IPS-NIHi7 (cell line): Measurements from ENCODE around the gene GNG2.

Experiments used
- DNase-seq: peaks from one replicate; pipeline ENCODE4 v3.0.0; 2012; ENCODE audit warnings: mixed read lengths; ENCODE audit errors: extremely low spot score

Gene GNG2

DNA sequence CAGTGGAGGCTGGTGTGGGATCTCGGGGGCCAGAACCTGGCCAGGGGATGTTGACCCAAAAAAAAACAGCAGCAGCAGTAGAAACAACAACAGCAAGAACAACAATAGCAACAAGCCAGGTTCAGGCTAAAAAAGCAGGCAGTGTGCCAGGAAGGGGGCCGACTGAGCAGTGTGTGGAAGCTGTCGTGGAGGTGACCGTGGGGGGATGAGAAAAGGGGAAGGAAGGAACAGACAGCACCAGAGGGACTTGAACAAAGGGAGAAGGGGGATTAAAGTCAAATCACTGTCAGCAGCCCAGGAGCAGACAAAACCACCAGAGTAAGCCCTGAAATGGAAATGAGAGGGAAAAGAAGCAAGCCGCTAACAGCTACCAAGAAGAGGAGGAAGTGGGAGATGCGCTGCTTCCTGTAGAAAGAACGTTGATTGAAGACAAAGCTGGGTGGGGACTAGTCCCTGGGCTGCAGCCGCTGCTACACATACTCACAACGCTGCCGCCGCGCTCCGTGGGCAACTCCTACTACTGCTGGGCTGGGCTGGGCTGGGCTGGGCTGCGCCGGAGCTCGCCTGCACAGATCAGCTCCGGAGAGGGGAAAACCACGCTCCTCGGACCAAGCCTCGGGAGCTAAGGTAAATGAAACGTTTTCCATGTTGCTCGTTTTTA, at the start of gene GNG2:
Gene GNG2, plus strand, starts transcription at position 449 of the 661 bp plus-strand sequence. CDS start 90,067 bp downstream, outside the sequence.
- DNase-seq: peak; percentile 57

DNA sequence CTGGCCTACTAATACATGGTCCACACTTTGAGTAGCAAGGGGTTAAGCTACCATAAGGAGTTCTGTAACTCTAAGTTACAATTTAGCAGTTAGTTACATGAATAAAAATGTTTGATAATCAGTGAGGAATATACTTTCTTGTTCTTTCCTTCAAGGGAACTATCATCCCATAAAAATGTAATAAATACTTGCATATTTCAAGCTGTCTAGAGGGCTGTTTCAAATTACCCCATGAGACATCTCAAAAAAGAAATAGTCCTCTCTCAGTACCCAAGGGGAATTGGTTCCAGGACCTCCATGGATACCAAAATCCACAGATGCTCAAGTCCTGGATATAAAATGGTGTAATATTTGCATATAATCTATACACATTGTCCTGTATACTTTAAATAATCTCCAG, 48.7 kb upstream of the GNG2 start:
- DNase-seq: no peak

DNA sequence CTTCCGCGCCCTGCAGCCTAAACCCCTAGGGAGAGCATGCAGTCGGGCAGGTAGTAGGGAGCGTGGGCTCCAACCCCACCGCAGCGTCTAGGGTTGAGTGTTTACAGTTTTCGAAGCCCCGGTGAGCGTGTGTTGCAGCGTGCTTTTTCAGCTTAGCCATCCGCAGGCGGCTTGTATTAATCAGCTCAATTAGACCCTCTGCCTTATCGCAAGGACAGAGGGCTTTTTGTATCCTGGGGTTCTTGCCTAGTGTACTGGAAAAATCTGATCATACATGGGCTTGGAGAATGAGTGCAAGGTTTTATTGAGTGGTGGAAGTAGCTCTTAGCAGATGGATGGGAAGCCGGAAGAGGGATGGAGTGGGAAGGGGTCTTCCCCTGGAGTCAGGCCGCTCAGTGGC, 44.4 kb upstream of the GNG2 start:
- DNase-seq: no peak

DNA sequence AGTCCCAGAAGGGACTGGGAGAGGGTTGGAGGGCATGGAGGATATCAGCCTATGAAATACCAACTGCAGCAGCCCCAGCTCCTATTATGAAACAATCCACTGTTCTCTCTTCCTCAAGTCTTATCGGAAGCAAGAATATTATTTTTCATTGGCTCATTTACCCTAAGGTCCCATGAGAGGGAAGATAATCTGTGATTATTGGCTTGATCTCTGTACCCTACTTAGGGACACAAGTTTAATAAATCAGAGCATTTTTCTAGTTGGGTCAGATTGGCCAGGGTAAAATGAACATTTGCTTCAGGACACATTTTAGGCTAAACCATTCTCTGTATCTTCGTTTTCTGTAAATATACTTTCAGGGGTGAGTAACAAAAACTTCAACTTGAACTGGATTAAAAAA, 43.1 kb upstream of the GNG2 start:
- no peak for DNase-seq

DNA sequence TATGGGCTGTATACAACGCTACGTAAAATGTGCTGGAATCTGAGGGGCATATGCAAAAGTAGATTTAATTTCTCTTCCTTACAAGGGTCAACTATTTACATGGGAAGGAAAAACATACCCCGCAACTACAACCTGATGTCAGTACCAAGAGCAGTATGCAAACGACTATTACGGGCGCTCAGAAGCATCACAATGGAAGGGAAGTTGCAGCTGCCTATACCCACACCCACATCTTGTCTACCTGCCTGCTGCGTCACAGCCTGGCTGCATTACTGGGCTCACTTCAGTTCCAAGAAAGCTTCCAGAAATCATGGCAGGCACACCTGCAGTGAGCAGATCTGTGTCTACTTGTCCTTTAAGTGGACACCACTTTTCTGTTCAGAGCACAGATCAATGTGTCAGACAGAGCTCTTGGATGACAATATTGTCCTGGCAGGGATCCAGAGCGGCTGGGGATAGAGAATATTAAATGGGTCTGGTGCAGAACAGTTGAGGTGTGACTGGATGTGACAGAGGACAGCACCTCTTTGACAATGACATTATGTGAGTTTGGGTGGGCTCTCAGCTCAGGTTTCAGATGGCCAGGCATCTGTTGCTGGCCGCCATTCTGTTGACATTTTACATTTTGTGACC, 41.5 kb upstream of the GNG2 start:
- DNase-seq: no peak

DNA sequence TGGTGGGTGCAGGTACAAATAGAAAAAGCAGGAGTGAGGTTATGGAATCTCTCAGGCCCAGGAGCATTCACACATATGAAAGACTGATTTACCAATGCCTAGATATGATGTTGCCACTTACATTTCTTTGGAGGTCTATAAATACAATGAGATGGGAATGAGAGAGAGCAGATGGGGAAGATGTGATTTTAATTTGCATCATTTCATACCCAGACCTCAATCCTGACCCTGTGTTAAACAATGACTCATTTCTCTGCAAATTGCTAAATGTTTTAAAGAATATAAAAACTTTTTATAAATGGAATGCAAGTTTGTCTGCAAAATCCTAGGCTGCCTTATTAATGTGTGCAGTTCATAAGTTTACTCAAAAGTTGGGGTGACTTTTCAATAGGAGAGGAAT, 38.6 kb upstream of the GNG2 start:
- DNase-seq: no peak

DNA sequence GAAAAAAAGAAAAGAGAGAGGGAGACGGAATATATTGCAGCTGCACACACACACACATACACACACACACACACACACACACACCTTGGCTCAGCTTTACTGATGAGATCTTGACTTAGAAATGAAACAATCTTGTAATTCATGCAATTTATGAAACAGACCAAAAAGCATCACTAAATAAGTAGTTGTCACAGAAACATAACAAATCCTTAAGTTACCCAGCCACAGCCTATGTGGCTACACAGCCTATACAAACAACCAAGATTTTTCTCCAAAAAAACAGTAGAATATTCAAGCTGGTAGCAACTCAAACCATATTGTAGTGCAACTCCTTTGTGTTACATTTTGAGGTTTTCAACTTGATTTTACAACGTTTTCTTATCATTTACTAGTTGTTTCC, 37.9 kb upstream of the GNG2 start:
- no peak for DNase-seq

DNA sequence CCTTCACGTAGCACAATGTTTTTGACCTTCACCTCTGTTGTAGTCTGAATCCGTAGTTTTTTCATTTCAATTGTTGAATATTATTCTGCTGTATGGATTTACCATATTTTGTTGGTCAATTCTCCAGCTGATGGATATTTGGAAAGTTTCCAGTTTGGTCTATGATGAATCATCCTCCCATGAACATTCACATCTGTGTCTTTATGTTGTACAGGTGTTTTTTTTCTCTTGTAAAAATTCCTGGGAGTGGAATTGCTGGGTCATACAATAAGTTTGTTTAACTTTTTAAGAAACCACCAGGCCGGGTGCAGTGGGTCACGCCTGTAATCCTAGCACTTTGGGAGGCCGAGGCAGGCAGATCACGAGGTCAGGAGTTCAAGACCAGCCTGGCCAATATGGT, 36.7 kb upstream of the GNG2 start:
- no peak for DNase-seq

DNA sequence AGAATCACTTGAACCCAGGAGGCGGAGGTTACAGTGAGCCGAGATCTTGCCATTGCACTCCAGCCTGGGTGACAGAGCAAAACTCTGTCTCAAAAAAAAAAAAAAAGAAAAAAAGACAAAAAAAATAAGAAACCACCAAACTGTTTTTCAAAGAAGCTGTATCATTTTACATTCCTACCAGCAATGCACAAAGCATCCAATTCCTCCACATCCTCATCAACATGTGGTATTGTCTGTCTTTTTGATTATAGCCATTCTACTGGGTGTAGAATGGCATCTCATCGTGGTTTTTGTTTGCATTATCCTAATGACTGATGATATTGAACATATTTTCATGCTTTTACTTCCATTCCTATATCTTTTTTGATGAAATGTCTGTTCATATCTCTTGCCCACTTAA, 36.2 kb upstream of the GNG2 start:
- no peak for DNase-seq

DNA sequence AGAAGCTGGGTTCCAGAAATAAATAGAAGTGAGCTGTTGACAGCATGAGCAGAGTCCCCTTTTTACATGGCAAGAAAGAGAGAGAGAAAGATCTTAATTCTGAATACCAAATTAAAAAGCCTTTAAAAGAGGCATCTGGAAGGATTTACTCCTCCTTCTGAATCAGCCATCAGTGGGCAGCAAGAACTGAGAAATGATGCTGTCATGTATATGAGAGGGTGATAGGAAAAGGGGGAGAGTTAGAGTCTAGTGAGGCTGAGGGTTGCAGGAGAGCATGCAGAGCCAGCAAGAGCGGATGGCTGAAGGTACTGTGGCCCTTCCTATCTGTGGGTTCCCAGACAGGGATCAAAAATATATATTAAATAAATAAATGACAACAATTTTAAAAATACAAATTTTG, 34.5 kb upstream of the GNG2 start:
- DNase-seq: no peak

DNA sequence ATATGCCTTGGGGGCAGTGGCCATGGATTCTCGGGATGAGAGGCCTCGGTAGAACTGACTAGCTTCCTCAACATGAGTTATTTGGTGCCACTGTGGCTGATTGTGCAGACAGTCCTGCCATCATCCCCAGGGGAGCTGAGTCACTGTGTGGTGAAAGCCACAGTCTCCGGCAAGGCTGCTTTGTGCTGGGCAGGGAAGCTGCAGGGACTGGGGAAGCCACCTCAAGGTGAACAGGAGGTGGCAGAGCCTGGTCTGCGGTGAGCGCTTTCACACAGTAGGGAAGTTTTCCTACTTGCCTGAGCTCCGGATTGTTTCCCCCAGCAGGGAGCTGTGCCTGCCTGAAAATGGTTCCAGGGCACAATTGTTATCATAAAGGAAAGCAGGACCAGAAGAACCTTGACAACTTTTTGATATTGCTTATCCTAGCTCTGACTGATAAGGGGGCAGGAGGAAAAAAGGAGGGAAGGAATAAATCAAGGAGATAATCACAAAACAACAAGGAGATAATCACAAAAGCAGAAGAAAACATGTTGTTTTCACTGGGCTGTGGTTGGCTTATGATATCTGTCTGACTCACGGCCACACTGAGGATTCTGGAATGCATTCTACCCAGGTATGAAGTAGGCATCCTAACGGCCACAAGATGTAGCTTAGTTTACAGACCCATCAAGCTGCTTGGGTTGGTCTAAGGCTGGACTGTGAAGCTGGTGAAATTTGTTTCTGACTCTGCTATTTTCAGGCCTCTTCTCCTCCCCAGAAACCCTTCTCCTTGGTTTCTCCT, 32.2 kb upstream of the GNG2 start:
- peak; percentile 42 for DNase-seq

DNA sequence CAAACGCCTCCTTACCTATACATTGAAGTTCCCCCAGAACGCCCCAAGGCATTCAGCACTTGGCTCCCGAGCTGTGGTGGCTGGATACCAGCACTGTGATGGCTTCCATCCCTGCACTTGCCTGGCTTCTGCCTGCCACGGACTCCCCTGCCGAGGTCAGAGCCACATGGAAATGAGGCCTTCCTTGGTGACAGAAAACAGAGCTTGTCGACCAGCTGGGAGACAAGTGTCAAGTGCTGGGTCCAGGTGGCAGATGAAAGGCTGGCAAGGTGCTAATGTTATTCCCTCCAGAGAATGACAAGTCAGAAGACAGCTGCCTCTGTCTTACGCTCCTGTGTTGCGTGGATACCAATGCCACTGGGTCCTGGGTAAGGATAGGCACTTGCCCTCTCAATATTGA, 26.2 kb upstream of the GNG2 start:
- DNase-seq: no peak

DNA sequence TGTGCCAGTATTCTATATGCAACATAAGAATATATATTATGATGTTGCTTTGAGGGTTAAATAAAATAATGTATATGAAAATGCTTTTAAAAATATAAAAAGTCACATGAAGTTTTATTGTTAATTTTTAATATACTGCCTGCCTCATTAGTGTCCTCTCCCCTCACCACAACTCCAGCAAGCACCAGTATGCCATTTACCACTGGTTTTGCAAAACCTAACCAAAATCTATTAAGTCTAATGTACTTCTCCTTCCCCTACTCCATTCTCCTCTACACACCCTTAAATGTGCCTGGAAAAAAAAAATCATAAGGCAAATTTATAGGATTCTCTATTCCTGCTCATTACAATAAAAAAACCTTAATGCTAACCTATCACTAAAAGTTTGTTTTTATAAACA, 24.0 kb upstream of the GNG2 start:
- no peak for DNase-seq

DNA sequence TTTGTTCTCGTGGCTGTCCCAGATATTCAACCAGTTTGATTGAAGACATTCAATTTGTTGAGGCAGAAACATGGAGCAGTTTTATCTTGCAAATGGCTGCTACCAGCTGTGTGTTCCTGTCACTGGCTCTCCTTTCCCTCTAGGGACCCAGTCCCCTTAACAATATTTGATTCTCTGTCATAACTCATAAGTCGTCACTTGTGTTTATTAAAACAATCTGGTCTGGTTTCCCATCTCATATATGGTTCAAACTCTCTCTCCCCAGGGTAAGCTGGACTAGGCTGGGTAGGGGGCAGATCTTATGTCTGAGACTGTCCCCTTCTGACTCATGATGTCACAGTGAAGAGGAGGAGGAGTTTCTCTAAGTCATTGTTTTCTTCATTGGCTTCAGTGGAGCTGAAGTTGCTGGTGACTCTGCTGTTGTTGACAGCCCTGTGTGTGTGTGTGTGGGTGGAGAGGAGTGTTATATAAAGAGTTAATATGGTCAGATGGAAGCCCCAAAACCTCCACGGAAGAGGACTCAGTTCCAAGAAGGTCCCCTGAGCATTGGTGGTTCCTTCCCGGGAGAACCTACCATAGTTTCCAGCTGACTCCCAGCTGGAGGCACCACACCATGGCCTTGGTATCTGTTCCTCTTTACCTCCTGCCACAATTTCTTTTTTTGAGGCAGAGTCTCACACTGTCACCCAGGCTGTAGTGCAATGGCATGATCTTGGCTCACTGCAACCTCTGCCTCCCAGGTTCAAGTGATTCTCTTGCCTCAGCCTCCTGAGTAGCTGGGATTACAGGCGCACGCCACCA, 16.1 kb upstream of the GNG2 start:
- DNase-seq: no peak

DNA sequence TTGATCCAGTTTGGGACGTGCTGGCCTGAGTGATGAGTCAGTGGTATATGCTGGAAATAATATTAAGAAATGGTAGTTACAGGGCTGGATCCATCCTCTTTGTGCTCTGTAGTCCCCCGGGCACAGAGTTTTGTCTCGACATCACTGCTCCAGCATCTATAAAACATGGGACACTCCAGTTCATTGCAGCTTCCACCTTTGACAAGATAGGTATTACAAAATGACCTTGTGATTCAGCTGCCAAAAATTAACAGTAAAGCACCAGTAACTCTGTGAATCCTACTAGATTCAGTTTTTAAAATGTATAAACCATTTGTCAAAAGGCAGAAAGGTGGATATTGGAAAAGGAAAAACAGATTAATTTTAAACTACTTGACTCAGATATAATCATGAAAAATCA, 14.6 kb upstream of the GNG2 start:
- no peak for DNase-seq

DNA sequence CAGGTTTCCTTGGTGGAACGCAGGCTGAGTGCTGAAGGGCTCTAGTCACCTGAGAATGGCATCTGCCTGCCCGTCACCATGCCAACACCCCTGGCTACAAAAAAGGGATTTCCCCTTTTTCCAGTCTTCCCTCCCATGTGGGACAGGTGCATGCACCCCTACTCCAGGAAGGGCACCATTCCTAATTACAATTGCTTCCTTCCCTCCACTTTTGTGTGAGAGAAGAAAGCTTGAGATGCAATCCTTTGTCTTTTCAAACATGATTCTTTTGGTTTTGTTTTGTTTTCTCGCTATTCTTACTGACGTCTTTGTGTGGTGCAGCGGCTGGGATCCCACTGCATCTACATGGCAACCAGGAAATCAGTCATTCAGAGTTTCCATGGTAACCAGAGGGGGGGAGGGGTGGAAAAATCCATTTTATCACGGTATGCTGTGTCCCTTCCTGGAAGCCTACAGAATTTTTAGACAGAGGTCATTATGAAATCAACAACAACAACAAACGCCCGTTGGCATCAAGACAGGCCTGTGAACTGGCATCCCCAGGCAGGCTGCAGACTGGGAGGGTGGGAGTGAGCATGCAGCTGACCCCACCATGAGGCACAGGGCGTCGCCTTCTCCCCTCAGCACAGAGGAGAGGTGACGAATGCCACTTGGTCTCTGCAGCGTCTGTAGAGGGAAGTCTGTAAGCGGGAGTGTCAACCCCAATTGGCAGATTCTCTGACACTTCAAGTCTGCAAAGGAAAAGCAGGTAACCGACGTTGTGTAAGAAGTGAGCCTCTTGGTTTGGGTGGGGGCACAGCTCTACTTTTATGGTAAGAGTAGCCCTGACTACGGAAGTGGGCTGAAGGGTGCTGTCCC, 13.6 kb upstream of the GNG2 start:
- peak; percentile 70 for DNase-seq

DNA sequence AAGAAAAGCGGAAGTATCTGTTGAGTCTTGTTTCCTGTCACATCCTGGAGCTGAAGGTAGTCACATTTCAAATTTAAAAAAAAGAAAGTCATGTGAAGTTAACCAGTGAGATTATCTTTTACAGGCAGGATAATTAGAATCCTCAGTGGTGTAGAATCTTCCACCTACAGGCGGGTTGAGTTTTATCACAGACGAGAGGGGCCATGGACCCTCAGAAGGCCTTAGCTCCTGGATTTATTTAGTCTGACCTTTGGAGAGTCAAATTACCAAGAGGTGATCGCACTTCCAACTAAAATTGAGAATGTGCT, 13.0 kb upstream of the GNG2 start:
- DNase-seq: no peak

DNA sequence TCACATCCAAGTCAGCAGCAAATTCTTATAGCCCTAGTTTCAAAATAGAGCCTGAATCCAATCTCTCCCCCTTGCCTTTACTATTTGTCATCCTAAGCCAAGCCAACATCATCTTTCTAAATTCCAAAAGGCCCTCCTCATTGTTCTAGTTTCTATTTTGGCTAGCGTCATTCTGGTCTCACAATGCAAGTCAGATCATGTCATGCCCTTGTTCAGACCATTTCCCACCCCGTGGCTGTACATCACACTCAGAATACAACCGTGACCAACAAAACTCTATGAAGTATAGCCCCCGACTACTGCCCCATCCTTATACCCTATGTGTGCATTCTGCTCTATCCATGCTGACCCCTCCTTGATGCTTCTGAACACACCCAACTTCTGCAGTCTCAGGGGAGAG, 12.3 kb upstream of the GNG2 start:
- DNase-seq: no peak

DNA sequence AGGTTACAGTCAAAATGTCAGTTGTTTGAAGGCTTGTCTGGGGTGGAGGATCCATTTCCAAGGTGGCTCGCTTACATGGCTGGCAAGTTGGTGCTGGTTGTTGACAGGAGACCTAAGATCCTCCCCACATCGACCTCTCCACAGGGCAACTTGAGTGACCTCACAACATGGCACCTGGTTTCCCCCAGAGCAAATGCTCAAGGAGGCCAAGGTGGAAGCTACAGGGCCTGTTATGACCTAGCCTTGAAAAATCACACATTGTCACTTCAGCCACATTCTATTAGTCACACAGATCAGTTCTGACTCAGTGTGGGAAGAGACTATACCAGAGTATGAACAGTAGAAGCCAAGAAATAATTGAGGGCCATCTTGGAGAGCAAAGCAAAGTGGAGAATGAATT, 11.3 kb upstream of the GNG2 start:
- no peak for DNase-seq

DNA sequence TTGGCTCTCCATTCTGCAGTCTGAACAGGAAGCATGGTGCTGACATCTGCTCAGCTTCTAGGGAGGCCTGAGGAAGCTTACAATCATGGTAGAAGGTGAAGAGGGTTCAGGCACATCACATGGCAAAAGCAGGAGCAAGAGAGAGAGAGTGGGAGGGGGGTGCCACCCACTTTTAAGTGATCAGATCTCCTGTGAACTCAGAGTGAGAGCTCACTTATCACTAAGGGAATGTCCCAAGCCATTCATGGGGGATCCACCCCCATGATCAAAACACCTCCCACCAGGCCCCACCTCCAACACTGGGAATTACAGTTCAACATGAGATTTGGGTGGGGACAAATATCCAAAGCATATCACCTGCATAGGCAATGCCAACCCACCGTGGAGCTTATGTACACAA, 9.8 kb upstream of the GNG2 start:
- DNase-seq: no peak

DNA sequence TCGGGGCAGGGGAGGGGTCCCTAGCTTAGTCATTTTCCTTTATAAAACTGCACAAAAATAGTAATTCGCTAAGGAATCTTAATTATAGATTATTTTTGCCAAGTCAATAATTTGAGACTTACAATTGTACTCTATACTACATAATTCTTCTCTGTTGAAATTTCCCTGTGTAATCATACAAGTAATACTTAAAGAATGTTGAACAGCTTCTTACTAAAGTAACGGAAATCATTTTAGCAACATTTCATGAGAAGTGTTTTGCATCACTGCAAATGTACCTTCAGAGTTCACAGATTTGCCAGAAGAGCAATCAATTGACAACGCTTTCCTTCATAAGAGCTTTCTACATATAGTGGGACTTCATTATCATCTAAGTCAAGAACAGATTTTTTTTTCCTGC, 7.9 kb upstream of the GNG2 start:
- DNase-seq: no peak

DNA sequence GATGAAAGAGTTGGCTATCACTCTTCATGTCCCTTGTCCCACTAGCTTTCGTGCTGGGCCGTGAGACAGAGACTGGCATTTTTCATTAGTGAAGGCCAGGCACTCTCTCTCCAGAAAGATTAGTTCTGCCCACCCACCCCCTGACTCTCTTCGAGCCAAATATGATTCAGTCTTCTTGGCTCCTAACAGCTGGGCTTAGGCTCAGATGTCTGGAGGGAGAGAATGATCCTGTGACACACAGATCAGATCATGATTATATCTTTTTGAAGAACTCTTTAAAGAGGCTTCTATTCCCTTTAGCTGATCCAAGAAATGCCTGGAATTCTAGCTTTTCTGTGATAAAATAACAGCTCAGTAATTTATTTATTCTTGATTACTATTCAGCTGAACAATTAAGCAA, 5.2 kb upstream of the GNG2 start:
- DNase-seq: no peak
